GM20431 (cell line): ENCODE data around the gene SP2.

Experiments
- in situ Hi-C: fragments of 300-500 bp; cut with MseI, MboI; formaldehyde crosslinking; loops from one replicate; pipeline ENCODE4 v1.15.0; 2020; ENCODE audit warnings: low sequenced_read_pairs; ENCODE audit not compliant: unreplicated experiment

The SP2 gene

DNA sequence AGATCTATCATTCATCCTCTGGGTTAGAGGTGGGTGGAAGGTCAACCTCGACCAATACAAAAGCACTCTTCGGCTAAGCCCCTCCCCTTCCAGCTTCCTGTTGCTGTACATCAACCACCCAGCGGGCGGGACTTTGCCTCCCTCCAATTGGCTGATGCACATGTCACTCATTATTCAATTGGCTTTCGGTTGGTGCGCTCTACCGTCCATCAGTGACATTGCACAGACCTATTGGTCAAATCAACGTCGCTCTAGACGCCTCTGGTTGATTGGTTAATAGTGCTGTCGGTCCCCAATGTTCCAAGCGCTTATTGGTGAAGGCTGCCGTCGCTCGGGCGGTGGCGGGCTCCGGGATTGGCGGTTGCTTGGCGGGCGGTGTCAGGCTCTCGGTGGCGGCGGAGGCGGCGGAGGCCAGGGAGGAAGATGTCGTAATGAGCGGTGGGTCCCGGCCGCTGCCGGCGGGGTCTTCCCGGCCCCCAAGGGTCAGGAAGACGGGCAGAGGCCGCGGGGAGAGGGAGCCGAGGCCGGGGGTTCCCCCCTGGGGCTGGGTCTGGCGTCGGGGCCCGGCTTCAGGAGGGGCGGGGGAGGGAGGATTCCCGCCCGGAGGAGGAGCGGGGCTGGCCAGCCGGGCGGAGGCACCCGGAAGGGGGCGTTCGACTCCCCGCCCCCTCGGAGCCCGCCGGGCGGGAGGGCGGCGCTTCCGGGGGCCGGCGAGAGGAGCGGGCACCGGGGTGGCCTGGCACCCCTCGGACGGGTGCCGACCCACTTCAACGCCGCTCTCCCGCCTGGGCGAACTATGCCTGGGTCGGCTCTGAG is at the start of gene SP2:
SP2 (plus strand) TSS at position 381 of the 816 bp plus-strand sequence; CDS start at position 432, 51 bp downstream.
- in situ Hi-C loops: no loop called here

DNA sequence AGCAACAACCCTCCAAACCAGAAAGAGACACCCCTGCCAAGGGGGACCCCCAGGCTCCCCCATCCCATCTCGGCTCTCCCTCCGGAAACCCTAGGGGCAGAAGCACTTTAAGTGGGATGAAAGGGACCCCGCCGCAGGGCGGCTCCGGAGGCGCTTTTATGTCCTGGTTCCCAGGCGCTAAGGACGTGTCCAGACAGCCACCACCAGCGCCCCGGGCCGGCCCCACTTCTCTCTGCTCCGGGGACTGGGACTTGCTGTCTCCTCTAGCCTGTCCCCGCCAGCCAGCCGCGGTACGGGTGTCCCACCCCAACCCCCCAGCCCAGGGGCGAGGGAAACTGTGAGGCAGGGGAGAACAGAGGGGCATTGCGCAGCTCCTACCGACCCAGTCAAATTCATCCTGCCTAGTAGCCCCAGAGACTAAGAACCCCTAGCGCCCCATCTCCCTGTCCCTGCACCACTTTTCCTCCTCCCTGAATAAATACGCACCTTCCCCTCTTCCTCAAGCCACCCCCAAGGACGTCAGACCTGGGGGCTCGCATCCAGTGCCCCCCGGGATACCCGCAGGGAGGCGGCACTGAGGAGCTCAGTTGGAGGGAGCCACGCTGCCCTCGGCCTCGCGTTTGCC is 49.2 kb upstream of the SP2 start:
- in situ Hi-C loops: no loop called here

DNA sequence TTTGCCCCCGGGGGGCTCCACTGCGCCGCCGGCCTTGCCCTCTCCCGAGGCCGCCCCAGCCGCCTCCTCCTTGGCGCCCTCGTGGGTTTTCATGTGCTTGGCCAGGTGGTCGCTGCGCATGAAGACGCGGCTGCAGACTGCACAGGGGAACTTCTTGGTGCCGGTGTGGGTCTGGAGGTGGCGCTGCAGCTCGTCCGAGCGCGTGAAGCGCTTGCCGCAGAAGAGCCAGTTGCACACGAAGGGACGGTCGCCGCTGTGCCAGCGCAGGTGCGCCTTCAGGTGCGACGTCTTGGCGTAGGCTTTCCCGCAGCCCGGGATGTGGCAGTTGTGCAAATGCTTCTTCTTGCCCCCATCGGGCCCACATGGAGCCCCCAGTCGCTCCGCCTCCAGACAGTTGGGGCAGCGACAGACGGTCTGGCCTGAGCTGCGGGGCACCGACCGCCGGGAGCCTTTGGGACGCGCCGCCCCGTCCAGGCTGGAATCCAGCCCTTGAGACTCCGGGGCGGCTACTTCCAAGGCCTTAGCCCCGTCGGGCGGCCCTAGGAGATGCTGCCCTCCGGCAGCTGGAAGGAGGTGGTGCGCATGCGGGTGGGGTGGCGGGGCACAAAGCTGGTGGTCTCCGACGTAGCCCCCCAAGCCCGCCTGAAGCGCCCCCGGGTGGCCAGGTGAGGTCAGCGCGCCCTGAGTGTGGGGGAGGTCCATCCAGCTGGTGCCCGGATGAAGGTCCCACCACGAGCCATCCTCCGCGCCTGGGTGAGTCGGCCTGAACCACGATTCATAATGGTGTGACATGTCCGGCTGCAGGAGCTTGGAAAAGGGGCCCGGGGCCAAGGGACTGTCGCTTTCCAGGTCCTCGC is 48.5 kb upstream of the SP2 start:
- in situ Hi-C loops: no loop called here

DNA sequence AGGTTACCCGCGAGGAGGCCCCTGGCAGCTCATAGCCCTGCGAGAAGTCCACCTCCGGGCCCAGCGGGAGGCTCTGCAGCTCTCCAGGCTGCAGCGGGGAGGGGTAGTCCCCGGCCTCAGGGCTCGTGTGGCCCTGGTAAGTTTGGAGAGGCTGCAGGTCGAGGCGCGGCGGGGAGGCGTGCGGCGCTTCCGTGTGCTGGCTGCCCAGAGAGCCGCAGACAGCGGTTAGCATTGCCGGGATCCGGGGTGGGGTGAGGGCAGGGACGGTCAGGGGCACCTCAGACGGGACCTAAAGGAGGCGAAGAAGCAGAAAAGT is 47.9 kb upstream of the SP2 start:
- in situ Hi-C loops: no loop called here

DNA sequence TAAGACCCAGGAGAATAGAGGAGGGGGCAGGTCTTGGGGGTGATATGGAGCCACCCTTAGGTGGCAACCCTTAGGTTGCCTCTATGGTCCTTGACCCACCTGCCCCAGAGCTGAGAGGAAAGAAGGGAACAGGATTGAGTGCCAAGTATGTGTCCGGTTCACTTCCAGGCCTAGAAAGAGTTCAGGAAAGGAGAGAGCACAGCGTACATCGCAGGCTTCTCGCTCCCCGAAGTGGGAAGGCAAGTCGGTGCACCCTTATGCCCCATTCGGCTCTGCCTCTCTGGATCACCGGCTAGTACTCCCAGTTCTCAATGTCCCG is 45.7 kb upstream of the SP2 start:
- in situ Hi-C loops: no loop called here

DNA sequence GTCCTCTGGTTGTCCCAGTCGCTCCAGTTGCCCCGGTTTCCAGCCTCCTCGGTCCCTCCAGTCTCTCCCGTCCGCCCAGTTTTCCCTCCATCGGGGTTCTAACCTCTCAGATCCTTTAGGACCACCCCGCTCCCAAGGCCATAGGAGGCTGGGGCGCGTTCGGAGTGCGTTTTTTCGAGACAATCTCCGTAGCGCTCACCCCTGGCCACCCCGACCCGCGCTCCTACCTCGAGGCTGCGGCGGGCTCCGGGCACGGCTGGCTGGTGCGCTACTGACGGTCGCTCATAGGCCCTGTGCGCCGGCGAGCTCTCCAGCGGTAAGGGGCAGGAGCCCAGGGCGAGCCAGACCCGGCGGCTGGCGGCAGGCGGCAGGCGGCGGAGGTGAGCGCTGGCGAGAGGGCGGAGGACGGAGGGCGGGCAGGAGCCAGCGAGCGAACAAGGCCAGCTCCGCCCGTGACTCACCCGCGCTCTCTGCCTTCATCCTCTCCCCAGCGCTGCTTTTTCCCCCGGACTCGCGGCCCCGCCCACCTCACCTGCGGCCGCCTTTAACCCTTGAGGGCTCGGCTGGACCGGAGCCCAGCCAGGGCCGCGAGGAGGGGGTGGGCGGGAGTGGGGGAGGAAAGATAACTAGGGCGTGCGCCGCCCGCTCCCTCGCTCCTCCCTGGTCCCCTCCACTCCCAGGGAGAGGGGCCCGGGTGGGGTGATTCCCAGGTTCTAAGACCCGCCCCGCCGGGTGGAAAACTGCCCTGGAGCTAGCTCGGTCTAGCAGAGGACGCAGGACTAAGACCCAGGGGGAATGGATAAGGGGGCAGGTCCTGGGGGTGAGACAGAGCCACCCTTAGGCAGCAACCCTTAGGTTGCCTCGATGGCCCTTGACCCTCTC is 45.1 kb upstream of the SP2 start, which contains the start of gene SP6:
SP6 (minus strand) TSS at position 472 of the 882 bp plus-strand sequence. CDS start 2,734 bp downstream, outside the sequence.
- in situ Hi-C loops: no loop called here

DNA sequence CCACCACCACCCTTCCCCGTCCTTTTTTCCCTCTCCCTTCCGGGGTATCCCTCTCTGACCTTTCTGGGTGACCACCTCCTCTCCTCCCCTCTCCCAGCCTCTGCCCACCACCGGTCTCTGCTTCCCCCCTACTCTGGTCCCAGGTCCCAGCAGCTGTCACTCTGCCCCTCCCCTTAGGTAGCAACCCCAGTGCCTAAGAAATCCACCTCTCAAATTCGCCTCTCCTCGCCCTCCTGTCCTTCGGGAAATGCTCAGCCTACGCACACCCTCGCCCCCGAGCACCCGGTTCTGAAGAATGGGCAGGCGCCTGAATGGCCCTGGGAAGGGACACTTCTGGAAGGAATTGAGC is 44.3 kb upstream of the SP2 start:
- in situ Hi-C loops: no loop called here

- in situ Hi-C loops: no loop called here
These were observed 43.7 kb upstream of the SP2 start for GRCh38 chr17:47852113-47852949.

DNA sequence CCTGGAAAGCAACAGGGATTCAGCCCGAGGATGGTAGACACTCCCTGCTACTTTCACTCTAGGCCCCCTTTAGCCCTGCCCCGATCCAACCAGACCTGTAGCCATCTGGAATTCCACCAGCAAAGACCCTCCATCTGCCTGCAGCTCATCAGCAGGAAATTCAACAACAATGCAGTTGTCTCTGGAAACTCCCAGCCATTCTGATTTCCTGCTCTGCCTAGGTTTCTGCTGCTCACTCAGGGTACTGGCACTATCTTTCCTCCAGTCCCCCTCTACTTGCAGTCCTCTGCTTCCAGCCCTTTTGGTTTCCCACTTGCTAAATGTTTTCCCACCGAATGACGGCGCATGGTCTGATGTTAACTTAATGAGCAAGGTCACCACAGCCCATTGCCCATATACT is 42.4 kb upstream of the SP2 start:
- in situ Hi-C loops: no loop called here

GRCh38 chr17:47855737-47856136 is 40.3 kb upstream of the SP2 start:
- in situ Hi-C loops: no loop called here

- in situ Hi-C loops: no loop called here
These were observed 39.2 kb upstream of the SP2 start for GRCh38 chr17:47856830-47857229.

DNA sequence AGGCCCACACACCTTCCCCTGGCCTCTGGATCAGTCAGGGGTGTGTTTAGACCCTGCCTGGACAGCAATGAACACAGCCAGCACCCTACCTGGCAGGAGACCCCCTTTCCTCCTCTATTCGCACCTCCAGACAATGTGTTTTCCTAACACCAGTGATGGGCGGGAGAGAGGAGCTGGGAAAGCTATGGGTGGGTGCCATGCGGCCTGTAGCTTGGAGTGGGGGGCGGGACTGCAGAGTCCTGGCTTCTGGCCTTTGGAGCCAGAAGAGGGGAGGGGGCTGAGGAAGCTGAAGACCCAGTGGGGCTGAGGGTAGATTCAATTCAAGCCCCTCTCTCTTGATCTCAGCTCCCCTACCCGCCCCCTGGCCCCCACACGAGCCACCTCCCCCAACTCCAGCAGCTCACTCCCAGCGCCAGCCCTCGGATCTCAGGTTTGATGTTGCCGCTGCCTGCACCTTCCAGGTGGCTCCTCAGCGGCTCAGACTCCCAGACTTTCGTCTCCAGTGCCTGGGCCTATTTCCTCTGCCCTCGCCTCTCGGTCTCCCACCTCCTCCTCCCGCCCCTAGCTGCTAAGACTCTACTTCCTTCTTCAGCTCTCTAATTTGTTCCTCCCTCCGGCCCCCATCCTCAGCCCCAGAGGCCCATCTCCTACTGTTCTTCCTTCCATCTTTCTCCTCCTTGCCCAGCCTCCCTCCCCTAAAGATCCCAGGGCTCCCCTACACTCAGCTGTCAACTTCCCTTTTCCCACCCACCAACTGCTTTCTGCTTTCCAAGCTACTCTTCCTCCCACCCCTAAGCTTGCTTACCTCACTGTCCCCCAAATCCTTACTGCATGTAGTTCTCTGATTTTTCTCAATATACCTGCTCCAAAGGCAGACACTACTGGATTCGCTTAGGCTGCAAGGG is 38.2 kb upstream of the SP2 start:
- in situ Hi-C loops: no loop called here

DNA sequence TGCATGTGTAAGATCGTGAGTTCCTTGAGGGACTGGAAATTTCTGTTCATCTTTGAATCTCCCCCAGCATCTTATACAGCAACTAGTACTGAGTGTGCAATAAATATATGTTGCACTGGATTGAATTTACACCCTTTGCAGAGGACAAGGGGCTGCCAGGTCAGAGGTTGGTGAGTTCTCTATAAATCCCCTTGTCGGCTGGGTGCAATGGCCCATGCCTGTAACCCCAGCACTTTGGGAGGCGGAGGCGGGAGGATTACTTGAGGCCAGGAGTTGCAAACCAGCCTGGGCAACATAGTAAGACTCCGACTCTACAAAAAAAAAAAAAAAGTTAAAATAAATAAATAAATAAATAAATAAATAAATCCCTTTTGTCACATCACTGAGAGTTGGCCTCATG is 35.6 kb upstream of the SP2 start:
- in situ Hi-C loops: no loop called here

GRCh38 chr17:47862621-47863440 is 33.2 kb upstream of the SP2 start:
- in situ Hi-C loops: no loop called here

DNA sequence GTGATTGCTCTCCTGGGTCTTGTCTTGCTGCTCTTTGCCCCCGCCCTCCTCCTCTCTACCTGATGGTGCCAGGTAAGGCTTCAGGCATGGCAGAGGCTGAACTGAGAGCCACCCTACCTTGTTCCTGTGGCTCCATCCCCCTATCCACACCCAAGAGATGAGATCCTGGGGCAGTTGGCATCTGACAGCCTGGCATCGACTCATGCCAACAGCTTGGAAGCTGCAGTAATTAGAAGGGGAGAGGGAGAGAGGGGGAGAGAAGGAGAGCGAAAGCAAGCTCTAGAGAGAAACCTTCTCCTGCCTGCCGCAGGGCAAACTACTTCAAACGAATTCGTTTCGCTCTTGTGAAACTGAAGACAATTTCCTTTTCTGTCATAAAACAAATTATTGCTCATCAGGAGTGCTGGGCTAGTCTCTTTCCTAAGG is 31.2 kb upstream of the SP2 start:
- in situ Hi-C loops: no loop called here

DNA sequence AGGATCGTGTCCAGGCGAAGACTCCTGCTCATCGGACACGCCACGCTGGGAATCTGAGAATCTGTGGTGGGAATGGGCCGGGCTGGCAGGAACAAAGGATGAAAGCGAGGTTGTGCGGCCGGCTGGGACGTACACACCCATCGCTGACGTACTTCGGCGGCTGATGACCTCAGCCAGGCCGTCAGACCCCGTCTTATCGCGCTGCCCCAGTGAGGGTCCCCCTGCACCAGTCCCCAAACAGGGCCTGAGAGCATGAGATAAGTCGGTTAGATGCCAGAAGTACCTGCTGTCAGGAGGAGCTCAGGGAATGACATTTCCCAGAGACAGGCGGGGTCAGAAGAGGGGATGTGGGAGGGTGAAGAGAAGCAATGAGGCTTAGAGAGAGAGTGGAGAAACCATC is 29.1 kb upstream of the SP2 start:
- in situ Hi-C loops: no loop called here

DNA sequence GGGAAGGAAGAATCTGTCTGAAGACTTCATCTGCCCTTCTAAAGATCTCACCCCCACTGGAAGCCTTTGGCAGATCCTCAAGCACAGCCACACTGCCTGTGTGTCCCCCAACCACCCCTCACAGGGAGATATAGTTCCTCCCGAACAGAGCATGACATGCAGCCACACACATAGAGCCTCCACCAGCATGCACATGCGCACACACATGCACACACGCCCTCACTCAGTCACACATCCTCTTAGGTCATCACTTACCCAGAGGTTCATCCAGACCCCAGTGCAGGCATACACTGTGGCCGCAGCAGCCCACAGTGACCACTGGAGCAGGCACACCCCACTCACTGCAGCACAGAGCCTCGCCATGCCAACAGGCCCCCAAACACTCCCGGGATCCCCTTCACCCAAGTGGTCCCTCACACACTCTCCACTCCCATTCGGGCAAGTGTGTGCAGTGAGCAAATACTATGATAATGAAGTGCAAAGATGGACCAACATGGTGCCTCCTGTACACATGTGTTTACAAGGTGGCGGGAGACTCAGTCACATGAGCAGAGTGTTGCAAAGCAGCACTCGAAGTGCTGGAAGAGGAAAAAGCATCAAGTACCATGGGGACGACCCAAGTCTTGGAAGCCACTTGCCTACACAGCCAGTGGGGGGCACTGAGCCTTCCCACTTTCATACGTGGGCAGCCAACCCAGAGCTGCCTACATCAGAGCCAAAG is 28.1 kb upstream of the SP2 start:
- in situ Hi-C loops: no loop called here
